Progenitor cell of endocrine pancreas (in vitro differentiated cells): ENCODE data around the gene MUC6. TPM values are rescaled to one million over a fixed set of nuclear protein-coding genes. Genes with fewer than 3 reads are reported as not detected.

Experiments
- DNase-seq: peaks from one replicate; pipeline ENCODE4 v3.0.0; 2021; ENCODE audit warnings: low spot score; ENCODE audit not compliant: unreplicated experiment
- H3K27ac Mint-ChIP-seq: 2 replicates; pipeline ENCODE4 v1.8.0; 2021; ENCODE audit warnings: mild to moderate bottlenecking, moderate library complexity, mixed read lengths
- H3K27me3 Mint-ChIP-seq: 2 replicates; pipeline ENCODE4 v1.8.0; 2021; ENCODE audit warnings: mixed read lengths
- H3K36me3 Mint-ChIP-seq: 2 replicates; pipeline ENCODE4 v1.8.0; 2022; ENCODE audit warnings: mixed read lengths; ENCODE audit not compliant: insufficient read depth
- H3K4me1 Mint-ChIP-seq: 2 replicates; pipeline ENCODE4 v1.8.0; 2021; ENCODE audit warnings: low read depth, mixed read lengths
- H3K4me3 Mint-ChIP-seq: 2 replicates; pipeline ENCODE4 v1.8.0; 2021; ENCODE audit warnings: low read depth, mild to moderate bottlenecking, moderate library complexity, mixed read lengths
- H3K9me3 Mint-ChIP-seq: 2 replicates; pipeline ENCODE4 v1.8.0; 2021; ENCODE audit warnings: low read depth, mixed read lengths
- total RNA-seq: library from RNA; stranded (reverse); gene quantifications from 2 replicates; pipeline ENCODE4 v1.2.1, GENCODE V29; 2021
- TF ChIP-seq, protein P1 (sequence below): fragments of 200-600 bp; sonication (generic); IDR thresholded peaks from one replicate; pipeline ENCODE4 v1.5.0; 2021; ENCODE audit warnings: antibody characterized with exemption, mild to moderate bottlenecking; ENCODE audit not compliant: unreplicated experiment

MUC6 gene
- total RNA-seq, 1 donor from 2014 or later: 1.6 TPM

DNA sequence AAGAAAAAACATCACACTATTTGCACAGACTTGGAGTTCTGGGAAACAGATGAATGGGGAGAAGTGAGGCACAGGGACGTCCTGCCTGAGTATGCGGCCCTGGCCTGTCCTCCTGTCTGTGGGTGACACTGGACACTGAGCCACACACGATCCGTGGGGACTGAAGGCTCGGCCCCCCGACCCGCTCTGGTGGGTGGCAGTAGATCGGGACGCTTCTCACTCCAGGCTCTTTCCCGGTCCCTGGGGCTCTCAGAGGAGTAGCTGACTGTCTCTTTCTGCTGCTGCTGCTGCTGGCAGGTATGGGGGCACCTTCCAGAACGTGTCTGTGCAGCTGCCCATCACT is 27.7 kb downstream of the MUC6 start:
- no peak overlapping the region for H3K27ac Mint-ChIP-seq
- no peaks in the 10 kb centered on the region for H3K9me3 Mint-ChIP-seq
- no peak for DNase-seq
- no peaks in the 10 kb centered on the region for H3K27me3 Mint-ChIP-seq
- no peak overlapping the region for H3K4me3 Mint-ChIP-seq
- TF ChIP-seq, protein P1, sequence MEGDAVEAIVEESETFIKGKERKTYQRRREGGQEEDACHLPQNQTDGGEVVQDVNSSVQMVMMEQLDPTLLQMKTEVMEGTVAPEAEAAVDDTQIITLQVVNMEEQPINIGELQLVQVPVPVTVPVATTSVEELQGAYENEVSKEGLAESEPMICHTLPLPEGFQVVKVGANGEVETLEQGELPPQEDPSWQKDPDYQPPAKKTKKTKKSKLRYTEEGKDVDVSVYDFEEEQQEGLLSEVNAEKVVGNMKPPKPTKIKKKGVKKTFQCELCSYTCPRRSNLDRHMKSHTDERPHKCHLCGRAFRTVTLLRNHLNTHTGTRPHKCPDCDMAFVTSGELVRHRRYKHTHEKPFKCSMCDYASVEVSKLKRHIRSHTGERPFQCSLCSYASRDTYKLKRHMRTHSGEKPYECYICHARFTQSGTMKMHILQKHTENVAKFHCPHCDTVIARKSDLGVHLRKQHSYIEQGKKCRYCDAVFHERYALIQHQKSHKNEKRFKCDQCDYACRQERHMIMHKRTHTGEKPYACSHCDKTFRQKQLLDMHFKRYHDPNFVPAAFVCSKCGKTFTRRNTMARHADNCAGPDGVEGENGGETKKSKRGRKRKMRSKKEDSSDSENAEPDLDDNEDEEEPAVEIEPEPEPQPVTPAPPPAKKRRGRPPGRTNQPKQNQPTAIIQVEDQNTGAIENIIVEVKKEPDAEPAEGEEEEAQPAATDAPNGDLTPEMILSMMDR: no peak
- peaks cover 2% of the 10 kb centered on the region for H3K4me1 Mint-ChIP-seq
- peaks cover 10% of the 10 kb centered on the region for H3K36me3 Mint-ChIP-seq

DNA sequence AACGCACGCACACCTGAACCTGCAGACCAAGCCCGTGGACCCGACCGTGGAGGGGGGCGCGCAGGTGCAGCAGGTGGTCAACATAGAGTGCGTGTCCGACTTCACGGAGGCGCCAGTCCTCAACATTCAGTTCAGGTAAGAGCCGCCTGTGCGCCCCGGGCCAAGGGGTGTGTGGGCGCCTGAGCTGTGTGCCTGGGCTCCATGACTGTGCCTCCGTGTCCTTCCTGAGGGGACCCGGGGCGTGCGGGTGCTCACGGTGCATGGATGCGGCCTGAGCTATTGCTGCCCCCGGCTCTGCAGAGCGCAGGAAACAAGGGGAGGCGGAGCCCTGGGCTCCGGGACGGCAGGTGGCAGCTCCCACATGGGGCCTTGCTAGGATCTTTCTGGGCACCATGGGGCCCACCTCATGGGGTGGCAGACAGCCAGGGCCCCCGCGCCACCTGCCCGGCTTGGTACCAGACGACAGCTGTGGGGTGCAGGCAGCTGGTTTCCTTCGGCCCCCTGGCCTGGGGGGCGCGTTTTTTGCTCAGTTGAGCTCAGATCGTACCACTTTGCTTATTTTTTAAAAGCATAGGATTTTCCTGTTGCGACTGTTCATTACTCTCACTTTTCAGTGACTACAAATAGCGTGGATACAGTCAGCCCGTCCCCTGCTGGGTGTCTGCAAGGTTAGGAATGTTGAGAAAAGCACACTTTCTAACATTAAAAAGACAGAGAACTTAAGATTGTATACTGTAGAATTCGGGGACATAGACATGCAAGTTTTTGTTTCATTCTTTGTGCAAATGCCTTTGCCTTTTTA is 28.3 kb downstream of the MUC6 start:
- Mint-ChIP-seq H3K27me3 (no peaks in the 10 kb centered on the region), H3K4me3 (no peak overlapping the region), H3K4me1 (peaks cover 2% of the 10 kb centered on the region), H3K36me3 (peaks cover 10% of the 10 kb centered on the region), H3K9me3 (no peaks in the 10 kb centered on the region), H3K27ac (no peak overlapping the region)
- no peak for DNase-seq
- TF ChIP-seq, protein P1: no peak

DNA sequence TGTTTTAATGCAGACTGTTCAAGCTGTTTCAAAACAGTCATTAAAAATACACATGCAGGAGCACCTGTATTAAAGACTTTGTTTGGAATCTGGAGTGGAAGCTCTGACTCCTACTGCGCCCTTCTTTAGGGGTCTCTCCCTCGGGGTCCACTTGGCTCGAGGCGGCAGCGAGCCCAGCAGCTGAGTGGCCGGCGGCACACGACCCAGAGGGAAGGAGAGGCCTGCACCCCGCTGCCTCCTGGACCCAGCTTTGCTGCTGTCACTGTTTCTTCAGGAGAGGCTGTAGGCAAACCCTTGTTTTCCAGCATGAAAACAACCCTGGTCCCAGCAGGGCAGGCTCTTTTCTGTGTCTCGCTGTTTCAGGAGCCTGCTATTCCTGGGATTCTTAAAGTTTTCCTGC is 29.2 kb downstream of the MUC6 start:
- H3K4me3 Mint-ChIP-seq: no peak overlapping the region
- TF ChIP-seq, protein P1: no peak
- no peaks in the 10 kb centered on the region for H3K9me3 Mint-ChIP-seq
- no peak overlapping the region for H3K27ac Mint-ChIP-seq
- peaks cover 2% of the 10 kb centered on the region for H3K4me1 Mint-ChIP-seq
- no peaks in the 10 kb centered on the region for H3K27me3 Mint-ChIP-seq
- peaks cover 11% of the 10 kb centered on the region for H3K36me3 Mint-ChIP-seq
- no peak for DNase-seq

DNA sequence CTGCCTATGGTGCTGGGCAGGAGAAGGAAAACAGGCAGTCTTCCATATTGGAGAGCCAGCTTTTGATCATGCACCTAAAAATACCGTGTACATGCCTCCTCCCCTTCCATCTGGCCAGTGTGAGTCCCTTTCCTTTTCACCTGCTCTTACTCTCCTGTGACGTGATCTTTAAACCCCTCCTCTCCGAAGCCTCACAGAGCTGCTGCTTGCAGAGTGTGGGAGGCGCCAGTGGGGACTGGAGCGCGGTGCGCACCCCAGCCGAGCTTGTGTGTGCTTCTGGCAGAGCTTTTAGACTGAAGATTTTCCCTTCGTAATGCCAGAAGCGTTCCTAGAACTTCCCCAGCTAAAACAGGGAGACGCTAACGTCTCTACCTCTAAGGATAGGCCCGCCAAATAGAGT is 29.8 kb downstream of the MUC6 start:
- H3K27me3 Mint-ChIP-seq: no peaks in the 10 kb centered on the region
- TF ChIP-seq, protein P1: no peak
- no peak for DNase-seq
- H3K36me3 Mint-ChIP-seq: peaks cover 12% of the 10 kb centered on the region
- H3K4me1 Mint-ChIP-seq: peaks cover 2% of the 10 kb centered on the region
- peak overlapping the region; percentile 27 for H3K27ac Mint-ChIP-seq
- no peak overlapping the region for H3K4me3 Mint-ChIP-seq
- H3K9me3 Mint-ChIP-seq: no peaks in the 10 kb centered on the region

DNA sequence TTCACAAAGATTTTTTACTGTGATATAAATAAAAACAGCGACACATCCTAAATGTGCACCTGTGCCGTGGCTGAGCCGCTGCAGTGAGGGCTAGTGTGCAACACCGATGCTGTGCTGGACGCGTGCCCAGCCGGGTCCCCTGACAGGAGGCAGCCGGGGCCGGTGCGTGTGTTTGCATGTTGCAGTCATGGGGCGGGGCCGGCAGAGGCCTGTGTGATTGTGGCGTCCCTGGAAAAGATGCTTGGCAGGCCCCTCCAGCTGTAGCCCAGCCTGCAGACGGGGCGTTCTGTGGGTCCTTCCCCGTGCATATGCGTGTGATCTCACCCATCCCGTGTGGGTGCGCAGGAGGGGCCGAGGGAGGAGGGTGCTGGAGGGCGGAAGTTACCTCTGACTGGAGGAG is 30.6 kb downstream of the MUC6 start:
- H3K9me3 Mint-ChIP-seq: no peaks in the 10 kb centered on the region
- no peak overlapping the region for H3K27ac Mint-ChIP-seq
- peaks cover 14% of the 10 kb centered on the region for H3K36me3 Mint-ChIP-seq
- TF ChIP-seq, protein P1: no peak
- no peak for DNase-seq
- H3K27me3 Mint-ChIP-seq: no peaks in the 10 kb centered on the region
- H3K4me1 Mint-ChIP-seq: peaks cover 2% of the 10 kb centered on the region
- H3K4me3 Mint-ChIP-seq: no peak overlapping the region
